NT2/D1 (cell line): ENCODE data around the gene MAP3K8.

ENCODE experiments used
- SUZ12 ChIP-seq: IDR thresholded peaks from 2 replicates; pipeline ENCODE4 v1.6.1; 2011; ENCODE audit not compliant: insufficient read length, insufficient read depth; ENCODE audit errors: extremely low read depth
- YY1 ChIP-seq: IDR thresholded peaks from 2 replicates; pipeline ENCODE4 v1.6.1; 2011; ENCODE audit not compliant: insufficient read length, insufficient read depth
- ZNF274 ChIP-seq: IDR thresholded peaks from 2 replicates; pipeline ENCODE4 v1.6.1; 2011; ENCODE audit warnings: mild to moderate bottlenecking, low read depth, low read length

DNA sequence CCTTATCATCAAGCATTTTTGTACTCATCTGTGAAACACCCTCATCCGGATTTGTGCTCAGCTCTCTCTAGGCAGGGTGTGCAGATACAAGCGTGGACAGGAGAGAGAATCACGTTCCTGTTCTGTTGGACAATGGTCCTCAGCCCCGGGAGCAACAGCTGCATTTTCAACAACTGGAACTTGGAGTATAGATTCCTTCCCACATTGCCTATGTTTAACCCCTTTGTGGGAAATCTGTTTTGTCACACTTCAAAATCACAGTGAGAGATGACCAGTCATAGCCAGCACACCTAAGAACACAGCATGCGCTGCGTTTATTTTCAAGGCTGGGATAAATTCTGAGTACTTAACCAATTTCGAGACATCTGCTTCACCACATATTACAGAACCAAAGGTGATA lies 32.5 kb downstream of the MAP3K8 start:
- TF ChIP-seq SUZ12 (no peak), YY1 (no peak), ZNF274 (no peak)
